GM21529 (cell line): ENCODE data around the gene EAF1.
"Not testable (repeated sequence)": the region's sequence is repeated elsewhere in the genome, so short reads cannot be mapped to it uniquely, and the experiment has no call there.

Experiments
- ATAC-seq: cut with Tn5 transposase; IDR thresholded peaks from one replicate; pipeline ENCODE4 v1.9.1; 2021; ENCODE audit not compliant: unreplicated experiment

Gene EAF1

DNA sequence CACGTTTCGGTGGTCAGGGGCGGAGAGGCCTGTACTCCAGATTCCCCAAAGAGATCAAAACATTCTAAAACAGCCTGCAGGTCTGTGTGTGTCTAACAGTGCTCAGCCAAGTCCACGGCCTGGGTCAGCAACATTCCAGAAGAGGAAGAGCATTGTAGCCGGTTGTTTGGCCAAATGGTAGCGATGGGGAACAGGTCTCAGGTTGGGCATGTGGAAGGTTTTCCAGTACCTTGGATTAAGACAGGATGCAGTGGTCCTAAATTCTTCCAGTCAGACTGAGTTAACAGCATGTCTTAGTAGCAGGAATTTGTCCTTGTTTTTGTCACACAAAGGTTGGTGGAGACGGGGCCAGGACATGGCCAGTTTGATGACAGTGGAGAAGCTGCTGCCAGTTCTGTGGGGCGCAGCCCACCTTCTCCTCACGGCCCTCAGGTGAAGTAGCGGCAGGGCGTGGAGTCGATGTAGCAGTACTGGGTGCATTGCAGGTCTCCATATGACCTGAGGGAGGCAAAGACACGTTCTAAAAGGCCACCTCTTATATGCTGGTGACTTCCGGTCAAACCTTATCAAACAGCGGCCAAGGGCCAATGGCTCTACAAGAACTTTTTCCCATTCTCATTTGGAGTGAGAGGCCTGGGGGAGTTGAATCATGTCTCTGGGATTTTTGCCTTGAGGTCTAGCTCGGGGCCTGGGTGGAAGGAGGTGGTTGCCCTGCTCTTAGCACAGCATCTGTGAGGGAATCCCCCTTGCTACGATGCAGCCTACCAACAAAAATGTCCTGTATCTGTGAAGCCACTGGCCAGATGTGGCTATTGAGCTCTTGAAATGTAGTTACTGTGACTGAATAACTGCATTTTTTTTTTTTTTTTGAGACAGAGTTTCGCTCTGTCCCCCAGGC lies 24.1 kb downstream of the EAF1 start:
- no peak for ATAC-seq

- no peak for ATAC-seq
Observed at GRCh38 chr3:15452156-15452555, 24.8 kb downstream of the EAF1 start.

GRCh38 chr3:15452961-15453360 lies 25.6 kb downstream of the EAF1 start:
- ATAC-seq = no peak

DNA sequence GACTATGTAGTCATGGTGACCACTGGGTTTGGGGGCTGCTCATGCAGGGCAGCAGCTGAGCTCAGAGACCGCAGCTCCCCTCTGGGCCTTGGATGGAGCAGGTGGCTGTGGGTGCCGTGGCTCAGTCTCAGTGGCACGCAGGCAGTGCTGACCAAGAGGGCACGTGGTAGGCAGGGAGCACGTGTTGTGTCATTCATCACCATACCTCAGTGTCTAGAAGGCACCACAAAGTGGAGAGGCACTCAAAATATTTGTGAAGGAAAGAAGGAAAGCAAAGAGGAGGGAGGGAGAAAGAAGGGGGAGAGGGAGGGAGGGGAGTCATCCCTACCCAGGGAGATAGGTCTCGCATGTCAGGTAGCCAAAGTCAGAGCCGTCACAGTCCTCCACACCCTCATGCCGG lies 26.1 kb downstream of the EAF1 start:
- ATAC-seq = no peak

DNA sequence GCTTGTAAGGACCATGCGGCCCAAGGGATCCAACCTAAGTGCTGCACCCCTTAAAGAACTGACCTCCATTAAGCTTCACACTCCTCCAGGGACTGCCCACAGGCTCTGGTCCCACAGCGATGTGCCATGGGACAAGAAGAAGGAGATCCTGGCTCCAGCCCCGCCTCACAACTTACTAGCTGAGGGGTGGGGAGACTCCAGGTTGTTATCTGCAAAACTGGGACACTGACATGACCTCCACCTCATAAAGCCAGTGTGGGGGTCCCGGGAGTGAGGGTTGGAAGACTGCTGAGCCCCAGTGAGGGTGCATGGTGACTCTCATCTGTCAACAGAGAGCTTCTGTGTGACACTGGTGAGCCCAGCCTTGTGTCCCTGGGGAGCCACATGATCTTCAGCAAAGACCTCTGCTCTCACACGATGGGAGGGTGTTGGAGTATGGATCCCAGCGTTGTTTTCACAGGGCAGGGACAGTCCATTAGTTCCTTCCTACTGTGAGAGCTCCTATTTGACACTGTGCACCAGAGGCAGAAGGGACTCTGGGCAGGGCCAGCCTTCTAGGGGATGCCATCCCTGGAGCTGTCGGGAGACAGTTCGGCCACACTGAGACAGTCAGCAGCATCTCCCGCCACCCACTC lies 26.7 kb downstream of the EAF1 start:
- no peak for ATAC-seq

GRCh38 chr3:15454965-15455364 lies 27.6 kb downstream of the EAF1 start:
- no peak for ATAC-seq

DNA sequence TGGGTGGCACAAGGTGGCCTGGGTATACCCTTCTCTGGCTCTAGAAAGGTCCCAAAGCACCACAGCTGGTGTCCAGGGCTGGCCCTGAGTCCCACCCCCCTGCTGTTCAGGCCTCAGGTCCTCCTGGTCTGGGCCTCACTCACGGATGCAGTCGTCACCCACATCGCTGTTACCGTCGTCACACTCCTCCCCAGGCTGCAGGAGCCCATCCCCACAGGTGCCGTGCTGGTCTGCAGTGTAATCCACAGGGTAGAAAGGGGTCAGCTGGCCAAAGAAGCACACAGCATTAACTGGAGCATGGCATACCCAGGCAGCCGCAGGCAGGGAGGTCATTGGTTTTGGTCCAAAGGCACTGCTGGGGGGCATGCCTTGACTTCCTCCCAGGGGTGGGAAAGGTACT lies 28.4 kb downstream of the EAF1 start:
- ATAC-seq = no peak

DNA sequence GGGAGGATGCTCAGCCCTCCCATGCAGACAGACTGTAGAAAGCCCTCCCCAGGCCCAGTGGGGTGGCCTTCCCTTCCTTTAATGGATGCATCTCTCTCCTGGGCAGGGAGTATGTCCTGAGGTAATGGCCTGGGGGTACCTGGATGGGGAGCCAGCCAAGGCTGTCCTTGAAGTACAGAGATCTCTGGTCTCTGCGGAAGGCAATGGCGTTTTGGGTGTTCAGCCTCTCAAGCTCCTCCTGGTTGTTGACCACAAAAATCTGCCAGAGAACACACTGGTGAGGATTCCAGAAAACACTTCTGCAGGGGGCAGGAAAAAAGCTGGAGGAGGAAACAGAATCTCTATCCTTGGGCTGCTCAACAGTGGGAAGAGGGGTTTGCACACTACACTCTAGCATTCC lies 28.9 kb downstream of the EAF1 start:
- ATAC-seq = no peak

DNA sequence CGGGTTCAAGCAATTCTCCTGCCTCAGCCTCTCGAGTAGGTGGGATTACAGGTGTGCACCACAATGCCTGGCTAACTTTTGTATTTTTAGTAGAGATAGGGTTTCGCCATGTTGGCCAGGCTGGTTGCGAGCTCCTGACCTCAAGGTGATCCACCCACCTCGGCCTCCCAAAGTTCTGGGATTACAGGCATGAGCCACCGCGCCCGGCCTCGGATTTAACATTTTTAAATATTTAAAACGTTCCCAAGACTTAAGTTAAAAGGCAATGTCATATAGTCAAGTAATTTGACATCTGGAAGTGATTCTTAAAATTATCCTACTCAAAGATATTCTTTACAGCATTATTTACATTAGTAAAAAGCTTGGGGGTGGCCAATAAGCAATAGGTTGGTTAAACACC lies 29.5 kb downstream of the EAF1 start:
- not testable (repeated sequence) for ATAC-seq

GRCh38 chr3:15458212-15458780 lies 30.9 kb downstream of the EAF1 start:
- ATAC-seq = no peak

DNA sequence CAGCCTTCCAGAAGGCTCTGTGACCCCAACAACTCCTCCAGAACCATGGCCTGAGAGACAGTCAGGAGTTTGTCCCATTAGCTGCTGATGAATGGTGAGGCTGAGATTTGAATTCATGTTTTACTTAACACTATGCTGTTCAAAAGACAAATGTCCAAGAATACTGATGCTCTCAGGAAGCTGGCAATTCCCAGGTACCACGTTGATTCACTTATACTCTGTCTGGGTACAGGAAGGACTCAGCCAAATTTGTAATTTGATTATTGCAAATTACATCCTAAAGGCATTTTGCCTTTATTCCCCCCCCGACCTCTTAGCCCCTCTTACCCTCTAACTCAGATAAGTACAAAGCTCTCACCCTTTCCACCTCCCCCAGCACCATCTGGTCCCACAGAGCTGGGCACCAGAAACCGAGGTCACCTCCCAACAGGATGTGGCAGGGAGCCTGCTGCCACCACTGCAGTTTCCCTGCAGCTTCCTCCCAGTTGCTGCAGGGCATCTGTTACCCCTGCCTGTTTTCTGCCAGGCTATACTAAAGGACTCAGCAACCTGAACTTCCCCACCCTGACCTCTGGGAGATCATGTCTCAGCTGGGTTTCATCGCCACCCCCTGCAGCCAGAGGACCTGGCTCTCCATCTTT lies 33.6 kb downstream of the EAF1 start:
- no peak for ATAC-seq

- ATAC-seq = no peak
Observed at GRCh38 chr3:15462451-15462850, 35.1 kb downstream of the EAF1 start.

DNA sequence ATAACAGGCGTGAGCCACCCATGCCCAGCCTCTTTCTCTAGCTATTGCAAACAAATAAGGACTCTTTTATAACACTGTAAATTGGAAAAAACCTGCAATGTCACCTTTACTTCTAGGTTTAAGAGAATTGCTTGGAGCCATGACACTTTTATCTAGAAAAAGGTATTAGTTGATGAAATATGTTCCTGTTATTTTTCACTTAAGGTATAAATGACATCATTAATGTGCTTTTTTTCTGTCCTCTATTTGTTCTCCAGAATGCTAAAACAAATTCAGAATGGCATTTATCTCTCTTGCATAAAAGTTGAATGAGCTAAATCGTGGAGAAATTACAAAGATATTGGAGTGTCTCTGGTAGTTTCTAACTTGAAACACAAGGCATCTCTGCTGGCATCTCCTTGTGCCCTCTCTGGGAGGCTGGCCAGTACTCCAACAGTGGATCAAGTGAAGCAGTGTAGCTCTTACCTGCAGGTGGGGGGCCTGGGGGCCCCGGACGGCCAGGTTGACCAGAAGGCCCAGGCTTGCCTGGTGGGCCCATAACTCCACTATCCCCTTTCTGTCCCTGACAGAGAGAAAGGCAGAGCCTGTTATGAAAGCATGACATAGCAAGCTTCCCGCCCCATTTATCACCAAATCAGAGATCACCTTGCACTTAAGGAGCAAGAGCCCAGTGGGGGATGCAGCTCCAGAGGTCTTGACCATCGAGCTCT lies 38.6 kb downstream of the EAF1 start:
- ATAC-seq = no peak

DNA sequence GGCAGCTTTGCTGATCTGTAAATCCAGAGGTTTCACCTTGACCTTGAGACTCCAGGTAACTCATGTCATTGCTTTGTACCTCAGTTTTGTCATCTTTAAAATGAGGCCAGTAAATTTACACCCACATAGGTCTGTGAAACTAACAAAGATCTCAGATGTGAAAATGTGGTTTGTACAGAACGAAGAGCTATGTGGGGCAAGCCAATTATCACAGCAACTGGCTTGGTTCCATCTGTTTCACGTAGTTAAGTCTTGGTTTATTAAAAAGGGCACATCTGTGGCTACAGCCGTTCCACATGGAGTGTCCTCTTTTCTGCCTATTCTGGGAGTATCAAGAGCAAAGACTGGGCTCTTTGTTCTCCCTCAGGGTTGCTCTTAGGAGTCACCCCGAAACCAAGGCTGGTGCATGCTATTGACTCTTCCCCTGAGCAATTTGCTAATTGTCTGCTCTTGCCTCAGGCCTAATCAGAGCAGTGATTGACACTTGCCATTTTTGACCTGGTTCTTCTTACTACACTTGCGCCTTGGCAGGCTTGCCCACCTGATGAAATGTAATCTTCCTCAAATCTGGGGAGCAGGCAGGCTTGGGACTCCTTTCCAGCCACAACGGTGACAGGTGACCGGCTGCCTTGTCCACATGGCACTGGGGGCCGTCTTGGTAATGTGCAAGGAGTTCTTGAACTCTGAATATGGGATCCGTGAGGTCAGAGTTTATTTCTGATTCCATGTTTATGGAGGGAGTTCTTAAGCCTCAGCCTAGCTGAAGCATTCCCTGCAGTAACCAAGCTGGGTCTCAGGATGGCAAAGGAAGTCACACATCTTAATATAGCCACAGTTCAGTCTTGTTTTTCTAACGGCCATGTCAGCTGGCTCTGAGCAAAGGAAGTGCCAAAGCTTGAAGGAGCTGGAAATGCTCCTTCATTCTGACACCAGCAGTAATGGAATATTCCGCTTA lies 40.1 kb downstream of the EAF1 start:
- ATAC-seq = no peak

GRCh38 chr3:15470261-15470660 lies 42.9 kb downstream of the EAF1 start:
- no peak for ATAC-seq

DNA sequence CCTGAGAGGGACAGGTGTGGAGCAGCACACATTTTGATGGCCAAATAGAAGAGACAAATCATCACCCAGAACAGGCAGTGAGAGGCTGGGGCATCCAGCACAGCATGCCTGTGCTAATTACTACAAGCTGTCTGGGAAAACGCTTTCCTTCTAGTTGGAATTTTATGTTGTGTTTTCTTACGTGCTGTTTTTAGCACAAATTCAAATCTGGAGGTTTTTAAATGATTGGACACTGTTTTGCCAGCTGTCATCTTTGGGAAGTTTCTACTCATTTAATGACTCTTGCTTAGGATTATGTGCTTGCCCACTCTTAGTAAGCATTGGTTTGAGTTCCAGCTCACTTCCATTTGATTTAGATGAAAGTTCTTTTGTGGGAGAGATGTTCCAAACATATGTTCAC lies 43.5 kb downstream of the EAF1 start:
- ATAC-seq = no peak

DNA sequence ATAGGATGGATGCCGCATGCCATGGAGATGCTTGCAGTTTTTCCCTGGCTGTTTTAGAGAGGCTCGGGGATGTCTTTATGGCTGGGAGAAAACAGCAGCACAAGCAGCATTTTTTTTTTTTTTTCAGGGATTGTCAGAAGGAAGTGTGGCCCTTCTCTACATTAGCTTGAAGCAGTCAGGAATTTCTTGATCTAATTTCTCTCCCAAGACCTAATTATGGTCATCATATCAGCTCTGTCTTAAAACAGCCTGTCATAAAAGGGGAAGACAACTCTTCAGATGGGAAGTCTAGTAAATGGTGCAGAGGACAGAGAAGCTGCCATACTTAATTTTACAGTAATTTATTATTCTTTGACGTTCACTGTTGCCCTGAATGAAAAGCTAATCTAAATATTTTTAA lies 44.5 kb downstream of the EAF1 start:
- no peak for ATAC-seq

GRCh38 chr3:15475161-15475560 lies 47.8 kb downstream of the EAF1 start:
- ATAC-seq = no peak

- no peak for ATAC-seq
Observed at GRCh38 chr3:15476378-15476777, 49.0 kb downstream of the EAF1 start.
